Keratinocyte (primary cell): ENCODE data around the gene CIP2A. TPM values are rescaled to one million over a fixed set of nuclear protein-coding genes. Genes with fewer than 3 reads are reported as not detected.

Experiments used
- DNase-seq: peaks from one replicate; pipeline ENCODE4 v3.0.0-alpha.2; 2011; ENCODE audit warnings: low read depth, missing footprints, low spot score
- FAIRE-seq: peaks from 2 replicates; lab custom pipeline; 2011; peaks lifted over from hg19 to GRCh38; lab: Jason Lieb, UNC
- H2AFZ ChIP-seq: 2 replicates; pipeline ENCODE4 v1.6.0; 2012; ENCODE audit warnings: low read length, control low read depth, inconsistent platforms; ENCODE audit not compliant: control insufficient read depth
- H3K27ac ChIP-seq: 2 replicates; pipeline ENCODE4 v1.5.1; 2011; ENCODE audit warnings: low read length; ENCODE audit not compliant: control insufficient read depth, insufficient read depth
- H3K27me3 ChIP-seq: 3 replicates; pipeline ENCODE4 v1.6.0; 2011; ENCODE audit warnings: low read length; ENCODE audit not compliant: control insufficient read depth, insufficient read depth; ENCODE audit errors: extremely low read depth
- H3K36me3 ChIP-seq, 2 experiments: 2 replicates in 1 of 2; 3 replicates in 1 of 2; pipeline ENCODE4 v1.5.1; 2011; ENCODE audit warnings: low read length in 2 of 2, mild to moderate bottlenecking in 1 of 2; ENCODE audit not compliant: control insufficient read depth in 2 of 2, insufficient read depth in 2 of 2; ENCODE audit errors: extremely low read depth in 1 of 2
- H3K4me1 ChIP-seq: 3 replicates; pipeline ENCODE4 v1.5.1; 2011; ENCODE audit warnings: low read length; ENCODE audit not compliant: control insufficient read depth, insufficient read depth; ENCODE audit errors: extremely low read depth
- H3K4me2 ChIP-seq: 3 replicates; pipeline ENCODE4 v1.6.0; 2011; ENCODE audit warnings: low read depth, low read length; ENCODE audit not compliant: control insufficient read depth, insufficient read depth; ENCODE audit errors: extremely low read depth
- H3K4me3 ChIP-seq, 3 experiments: fragments of 200-600 bp in 1 of 3; sonication (generic) in 1 of 3; 2 replicates in 2 of 3; 3 replicates in 1 of 3; pipeline ENCODE4 v1.5.1; 2011 to 2016; ENCODE audit warnings: low read length in 3 of 3, mild to moderate bottlenecking in 3 of 3, control low read depth in 2 of 3, inconsistent platforms in 1 of 3, low read depth in 1 of 3, mixed read lengths in 1 of 3, mixed run types in 1 of 3, moderate library complexity in 1 of 3; ENCODE audit not compliant: control insufficient read depth in 2 of 3, insufficient read depth in 2 of 3; ENCODE audit errors: extremely low read depth in 1 of 3
- H3K79me2 ChIP-seq: 2 replicates; pipeline ENCODE4 v1.6.0; 2012; ENCODE audit warnings: low read length; ENCODE audit not compliant: control insufficient read depth, insufficient read depth
- H3K9ac ChIP-seq: 3 replicates; pipeline ENCODE4 v1.6.0; 2011; ENCODE audit warnings: low read length; ENCODE audit not compliant: control insufficient read depth, insufficient read depth; ENCODE audit errors: extremely low read depth
- H3K9me1 ChIP-seq: 3 replicates; pipeline ENCODE4 v1.6.0; 2011; ENCODE audit warnings: low read length; ENCODE audit not compliant: control insufficient read depth, insufficient read depth; ENCODE audit errors: extremely low read depth
- H3K9me3 ChIP-seq: 2 replicates; pipeline ENCODE4 v1.5.1; 2012; ENCODE audit warnings: low read depth, low read length; ENCODE audit not compliant: control insufficient read depth
- H4K20me1 ChIP-seq: 3 replicates; pipeline ENCODE4 v1.6.0; 2011; ENCODE audit warnings: low read length; ENCODE audit not compliant: control insufficient read depth, insufficient read depth; ENCODE audit errors: extremely low read depth
- EZH2 ChIP-seq: IDR thresholded peaks from one replicate; pipeline ENCODE4 v1.6.1; 2012; ENCODE audit warnings: inconsistent platforms, mild to moderate bottlenecking, low read length, moderate library complexity
- dilution Hi-C: fragments of 300-500 bp; cut with MboI; formaldehyde crosslinking; loops from one replicate; pipeline ENCODE4 v1.7.0; 2020; ENCODE audit warnings: low sequenced_read_pairs; ENCODE audit not compliant: extremely low pct_ligation_motif_present
- polyA plus RNA-seq, 5 experiments: library from polyadenylated mRNA; depleted of rRNA in 3 of 5; stranded (reverse) in 3 of 5; stranded (forward) in 1 of 5; unstranded in 1 of 5; fragments of >200 nt; gene quantifications; 1 replicate in 1 of 5; 2 replicates in 3 of 5; 3 replicates in 1 of 5; pipeline versions ENCODE4 v1.2.1 to v1.2.3, GENCODE V29; 2011 to 2012; ENCODE audit warnings: missing spikeins in 2 of 5, low read depth in 1 of 5, low replicate concordance in 1 of 5
- TF ChIP-seq, protein P1 (sequence below), 3 experiments: IDR thresholded peaks in 1 of 3; conservative IDR thresholded peaks in 1 of 3; optimal IDR thresholded peaks in 1 of 3; 2 replicates in 2 of 3; 3 replicates in 1 of 3; pipeline versions ENCODE3 to v1.5.1; 2011; ENCODE audit warnings: low read length in 3 of 3, mild to moderate bottlenecking in 3 of 3, moderate library complexity in 2 of 3, control low read depth in 1 of 3, inconsistent platforms in 1 of 3; ENCODE audit not compliant: insufficient read depth in 2 of 3; ENCODE audit errors: extremely low read depth in 1 of 3

CIP2A gene
- polyA plus RNA-seq, 1 donor (not counting 4 experiments of a cell fraction or from before 2014, with no cell fraction given): 9.9 TPM

- FAIRE-seq (no peak), DNase-seq (no peak)
- no peak overlapping the region for H2AFZ ChIP-seq
- H4K20me1 ChIP-seq: no peaks in the 10 kb centered on the region
- no peak overlapping the region for H3K27ac ChIP-seq
- no peaks in the 10 kb centered on the region for H3K9me1 ChIP-seq
- no peak overlapping the region for H3K9ac ChIP-seq
- H3K4me1 ChIP-seq: no peaks in the 10 kb centered on the region
- H3K36me3 ChIP-seq: no peaks in the 10 kb centered on the region
- H3K4me3 ChIP-seq: no peak overlapping the region
- no peaks in the 10 kb centered on the region for H3K9me3 ChIP-seq
- no peak overlapping the region for H3K4me2 ChIP-seq
- dilution Hi-C loops: no loop called here
- H3K27me3 ChIP-seq: no peaks in the 10 kb centered on the region
- TF ChIP-seq, protein P1, sequence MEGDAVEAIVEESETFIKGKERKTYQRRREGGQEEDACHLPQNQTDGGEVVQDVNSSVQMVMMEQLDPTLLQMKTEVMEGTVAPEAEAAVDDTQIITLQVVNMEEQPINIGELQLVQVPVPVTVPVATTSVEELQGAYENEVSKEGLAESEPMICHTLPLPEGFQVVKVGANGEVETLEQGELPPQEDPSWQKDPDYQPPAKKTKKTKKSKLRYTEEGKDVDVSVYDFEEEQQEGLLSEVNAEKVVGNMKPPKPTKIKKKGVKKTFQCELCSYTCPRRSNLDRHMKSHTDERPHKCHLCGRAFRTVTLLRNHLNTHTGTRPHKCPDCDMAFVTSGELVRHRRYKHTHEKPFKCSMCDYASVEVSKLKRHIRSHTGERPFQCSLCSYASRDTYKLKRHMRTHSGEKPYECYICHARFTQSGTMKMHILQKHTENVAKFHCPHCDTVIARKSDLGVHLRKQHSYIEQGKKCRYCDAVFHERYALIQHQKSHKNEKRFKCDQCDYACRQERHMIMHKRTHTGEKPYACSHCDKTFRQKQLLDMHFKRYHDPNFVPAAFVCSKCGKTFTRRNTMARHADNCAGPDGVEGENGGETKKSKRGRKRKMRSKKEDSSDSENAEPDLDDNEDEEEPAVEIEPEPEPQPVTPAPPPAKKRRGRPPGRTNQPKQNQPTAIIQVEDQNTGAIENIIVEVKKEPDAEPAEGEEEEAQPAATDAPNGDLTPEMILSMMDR (optimal IDR thresholded peaks at IDR 0.05 in 1 of 3, IDR thresholded peaks at IDR 0.05 in 1 of 3, conservative IDR thresholded peaks at IDR 0.05 in 1 of 3; ENCODE audit: extremely low read depth in 1 of 3, insufficient read depth in 2 of 3, low read length in 3 of 3): no peak
- no peak for TF ChIP-seq EZH2
- H3K79me2 ChIP-seq: no peaks in the 10 kb centered on the region
Observed at GRCh38 chr3:108503722-108504121, 85.5 kb downstream of the CIP2A start.

DNA sequence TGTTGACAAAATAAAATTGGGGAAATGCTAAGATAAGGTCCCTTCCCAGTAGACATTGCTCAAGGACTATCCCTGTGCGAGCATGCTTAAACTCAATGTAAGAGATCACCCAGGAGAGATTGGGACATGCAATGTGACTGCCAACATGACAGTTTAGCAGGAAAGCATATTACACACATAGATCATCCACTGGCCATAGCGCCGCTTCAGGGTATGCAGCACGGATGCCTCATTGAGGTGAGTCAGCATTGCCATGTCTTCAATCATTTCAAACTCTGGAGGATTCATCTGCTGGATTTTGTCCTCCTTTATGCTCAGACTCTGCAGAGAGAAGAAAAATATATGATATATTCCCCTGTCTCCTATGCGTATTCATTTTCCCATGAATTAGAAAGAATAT, 87.7 kb downstream of the CIP2A start:
- H3K79me2 ChIP-seq: no peaks in the 10 kb centered on the region
- no peak for DNase-seq
- no peak overlapping the region for H3K9ac ChIP-seq
- no peaks in the 10 kb centered on the region for H3K9me3 ChIP-seq
- H4K20me1 ChIP-seq: no peaks in the 10 kb centered on the region
- H3K4me3 ChIP-seq: no peak overlapping the region
- no peaks in the 10 kb centered on the region for H3K4me1 ChIP-seq
- H3K27me3 ChIP-seq: no peaks in the 10 kb centered on the region
- H3K9me1 ChIP-seq: no peaks in the 10 kb centered on the region
- no peak for TF ChIP-seq EZH2
- TF ChIP-seq, protein P1 (optimal IDR thresholded peaks at IDR 0.05 in 1 of 3, IDR thresholded peaks at IDR 0.05 in 1 of 3, conservative IDR thresholded peaks at IDR 0.05 in 1 of 3; ENCODE audit: extremely low read depth in 1 of 3, insufficient read depth in 2 of 3, low read length in 3 of 3): no peak
- no peak overlapping the region for H2AFZ ChIP-seq
- no peak overlapping the region for H3K4me2 ChIP-seq
- H3K27ac ChIP-seq: no peak overlapping the region
- dilution Hi-C loops: no loop called here
- H3K36me3 ChIP-seq: no peaks in the 10 kb centered on the region
- no peak for FAIRE-seq
